Activated gamma-delta T cell (primary cell): ENCODE measurements around the gene TULP1.

ENCODE experiments used
- DNase-seq: peaks from one replicate; lab custom pipeline; 2025; lab: John Stamatoyannopoulos, UW

TULP1 gene

GRCh38 chr6:35483893-35484645 lies 28.6 kb downstream of the TULP1 start:
- no peak for DNase-seq

- no peak for DNase-seq
Observed at GRCh38 chr6:35483490-35483889, 29.2 kb downstream of the TULP1 start.

- DNase-seq, result no peak
Observed at GRCh38 chr6:35483062-35483461, 29.6 kb downstream of the TULP1 start.

DNA sequence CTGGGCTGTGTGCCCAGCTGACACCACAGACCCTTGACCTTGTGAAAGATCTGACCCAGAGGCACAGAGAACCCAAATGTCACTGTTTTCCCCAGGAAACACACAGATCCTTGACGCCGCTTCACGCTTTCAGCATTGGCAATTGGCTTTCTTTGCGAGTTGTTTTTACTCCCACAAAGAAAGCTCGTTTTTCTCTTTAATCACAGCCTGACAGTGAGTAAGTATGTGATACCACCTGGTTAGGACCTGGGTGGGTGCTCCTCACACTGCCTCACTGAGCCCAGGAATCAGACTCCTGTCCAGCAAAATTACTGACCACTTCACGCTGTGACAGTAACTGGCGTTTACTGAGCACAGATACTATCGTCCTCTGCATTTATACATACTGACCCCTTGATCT lies 31.5 kb downstream of the TULP1 start:
- DNase-seq, result no peak

DNA sequence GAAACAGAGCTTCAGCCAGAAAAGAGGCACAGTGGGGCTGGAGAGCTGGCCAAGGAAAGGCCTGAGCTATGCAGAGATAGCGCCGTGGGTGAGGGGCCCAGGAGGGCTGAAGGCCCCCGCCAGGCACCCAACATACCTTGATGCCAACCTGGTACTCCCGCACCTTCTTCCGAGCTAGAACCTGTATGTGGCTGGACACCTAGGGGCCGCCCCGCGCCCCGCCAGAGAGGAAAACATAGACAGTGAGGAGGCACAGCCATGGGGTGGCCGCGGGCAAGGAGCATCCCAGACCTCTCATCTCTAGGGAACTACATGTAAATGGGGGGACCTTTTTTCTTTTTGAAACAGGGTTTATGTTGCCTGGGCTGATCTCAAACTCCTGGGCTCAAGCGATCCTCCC lies 32.5 kb downstream of the TULP1 start:
- no peak for DNase-seq

DNA sequence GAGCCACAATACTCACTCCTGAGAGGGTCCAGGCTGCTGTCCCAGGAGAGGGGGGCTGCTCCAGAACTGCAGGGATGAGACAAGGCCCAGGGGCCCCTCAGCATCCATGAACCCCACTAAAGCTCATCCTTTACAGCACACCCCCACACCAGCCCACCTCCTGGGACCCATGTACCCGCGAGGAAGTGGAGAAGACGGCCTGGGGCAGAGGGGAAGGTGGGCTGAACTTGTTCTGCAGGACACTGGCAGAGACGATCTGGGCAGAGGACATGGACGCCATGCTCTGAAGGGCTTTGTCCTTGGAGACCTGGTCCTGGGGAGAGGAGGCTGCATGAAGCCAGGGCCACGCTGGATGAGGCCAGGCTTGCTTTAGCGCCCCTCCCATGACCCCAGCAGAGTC lies 34.4 kb downstream of the TULP1 start:
- no peak for DNase-seq

GRCh38 chr6:35477551-35478179 lies 35.0 kb downstream of the TULP1 start:
- DNase-seq, result no peak

GRCh38 chr6:35477028-35477427 lies 35.7 kb downstream of the TULP1 start:
- no peak for DNase-seq

- DNase-seq, result no peak
Observed at GRCh38 chr6:35476004-35476403, 36.7 kb downstream of the TULP1 start.

GRCh38 chr6:35475573-35475972 lies 37.1 kb downstream of the TULP1 start:
- DNase-seq, result no peak

DNA sequence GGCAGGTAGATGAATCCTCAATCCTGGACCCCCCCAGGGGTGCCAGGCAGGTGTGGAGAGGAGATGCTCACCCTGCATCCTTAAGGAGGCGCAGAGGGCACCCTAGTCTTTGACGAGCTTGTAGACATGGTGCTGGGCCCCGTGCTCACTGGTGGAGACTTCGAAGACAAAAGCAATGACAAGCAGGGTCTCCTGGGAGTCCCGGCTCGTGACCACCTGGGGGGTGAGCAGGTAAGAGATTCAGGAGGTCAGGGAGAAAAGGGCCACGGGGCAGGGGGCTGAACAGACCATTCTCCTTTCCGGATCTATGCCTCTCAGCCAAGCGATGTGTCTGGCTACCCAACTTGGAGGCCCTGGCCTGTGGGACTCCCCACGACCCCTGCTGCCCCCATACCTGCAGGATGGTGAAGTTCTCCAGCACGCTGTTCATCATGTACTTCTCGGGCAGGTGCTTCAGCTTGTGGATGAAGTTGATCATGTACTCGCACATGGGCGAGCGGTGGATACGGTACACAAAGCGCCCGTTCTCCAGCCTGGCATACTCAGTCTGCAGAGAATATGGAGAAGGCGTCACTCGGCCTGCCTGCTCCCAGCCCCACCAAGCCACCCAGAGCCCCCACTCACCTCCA lies 37.6 kb downstream of the TULP1 start:
- no peak for DNase-seq

DNA sequence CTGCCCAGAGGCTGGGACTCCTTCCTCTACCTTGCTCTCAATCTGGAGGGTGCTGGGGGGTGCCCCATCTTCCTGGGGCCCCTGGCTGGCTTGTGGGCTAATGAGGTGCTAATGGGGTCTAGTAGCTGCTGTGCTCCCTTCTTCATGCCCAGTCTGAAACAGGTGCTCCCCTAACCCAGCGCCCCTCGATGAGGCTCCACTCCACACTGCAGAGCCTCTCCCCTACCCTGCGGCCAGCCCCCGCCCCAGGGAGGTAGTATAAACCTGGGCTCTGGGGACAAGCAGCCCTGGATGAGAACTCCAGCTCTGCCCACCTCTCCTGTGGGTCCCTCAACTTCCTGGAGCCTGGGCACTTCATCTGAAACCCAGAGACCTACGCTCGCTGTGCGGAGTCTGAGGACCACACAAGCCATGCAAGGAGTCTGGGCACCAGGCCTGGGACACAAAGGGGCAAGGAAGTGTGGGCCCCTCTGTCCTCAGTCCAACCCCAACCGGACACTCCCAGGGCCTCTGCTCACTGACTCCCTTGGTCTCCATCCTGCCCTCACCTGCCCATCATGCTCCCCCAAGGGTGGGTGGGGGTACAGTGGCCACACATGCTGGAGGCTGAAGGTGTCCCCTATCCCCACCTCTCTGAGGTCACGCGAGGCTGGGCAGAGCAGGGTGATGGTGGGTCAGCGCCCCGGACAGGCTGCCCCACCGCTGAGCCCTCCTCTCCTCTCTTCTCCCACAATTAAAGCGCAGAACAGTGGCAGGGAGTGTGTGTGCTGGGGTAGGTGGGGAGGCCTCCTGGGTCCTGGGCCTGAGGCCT lies 38.4 kb downstream of the TULP1 start:
- DNase-seq, result no peak

GRCh38 chr6:35473850-35474130 lies 38.9 kb downstream of the TULP1 start:
- DNase-seq, result no peak

DNA sequence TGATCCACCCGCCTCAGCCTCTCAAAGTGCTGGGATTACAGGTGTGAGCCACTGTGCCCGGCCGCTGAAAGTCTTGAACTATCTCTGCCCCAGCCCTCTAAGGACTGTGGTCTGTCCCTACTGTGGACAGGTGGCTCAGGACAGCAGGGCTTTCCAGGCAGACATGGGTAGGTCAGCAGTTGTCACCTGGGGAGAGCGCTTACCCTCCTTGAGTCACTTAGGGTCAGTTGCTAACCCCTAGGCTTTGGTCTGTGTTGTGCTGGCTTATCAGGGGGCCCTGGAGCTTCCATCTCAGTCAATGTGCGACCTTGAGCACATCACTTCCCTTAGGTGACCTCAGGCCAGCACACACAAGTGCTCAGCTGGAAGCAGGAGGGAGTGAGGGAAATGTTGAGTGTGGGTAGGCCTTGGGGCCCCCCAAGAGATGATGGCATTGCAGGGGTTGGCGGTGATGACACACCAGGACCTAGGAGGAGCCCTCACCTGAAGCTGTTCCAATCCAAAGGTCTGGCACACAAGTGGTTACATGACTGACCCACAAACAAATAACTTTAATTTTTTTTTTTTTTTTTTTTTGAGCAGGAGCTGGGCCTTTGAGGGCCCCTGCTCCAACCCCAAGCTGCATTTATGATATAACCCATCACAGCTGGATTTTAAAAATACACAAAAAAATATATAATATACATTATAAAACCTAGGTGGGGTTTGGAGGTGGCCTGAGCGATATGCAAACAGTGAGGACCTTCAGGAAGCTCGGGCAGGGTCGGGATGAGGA lies 39.4 kb downstream of the TULP1 start:
- DNase-seq, result no peak

DNA sequence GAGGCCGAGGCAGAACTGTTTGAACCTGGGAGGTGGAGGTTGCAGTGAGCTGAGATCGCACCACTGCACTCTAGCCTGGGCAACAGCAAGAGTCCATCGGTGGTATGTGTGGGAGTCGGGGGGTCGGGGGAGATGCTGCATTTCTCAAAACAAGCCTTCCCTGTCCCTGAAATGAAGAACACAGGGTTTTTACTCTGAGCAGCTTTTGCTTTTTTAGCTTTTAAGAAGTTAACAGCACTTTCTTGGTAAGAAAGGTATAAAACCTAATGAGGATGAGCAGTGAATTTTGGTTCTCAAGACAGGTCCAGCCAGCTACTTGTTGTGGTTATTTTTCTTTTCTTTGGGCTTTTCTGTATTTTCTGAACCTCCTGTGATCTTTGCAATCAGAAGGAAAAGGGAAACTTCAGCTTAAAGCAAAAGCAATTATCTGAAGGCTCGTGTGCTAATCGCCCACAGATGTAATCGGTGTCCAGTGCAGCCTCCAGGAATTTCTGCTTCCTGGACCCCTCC lies 40.8 kb downstream of the TULP1 start:
- DNase-seq, result no peak

DNA sequence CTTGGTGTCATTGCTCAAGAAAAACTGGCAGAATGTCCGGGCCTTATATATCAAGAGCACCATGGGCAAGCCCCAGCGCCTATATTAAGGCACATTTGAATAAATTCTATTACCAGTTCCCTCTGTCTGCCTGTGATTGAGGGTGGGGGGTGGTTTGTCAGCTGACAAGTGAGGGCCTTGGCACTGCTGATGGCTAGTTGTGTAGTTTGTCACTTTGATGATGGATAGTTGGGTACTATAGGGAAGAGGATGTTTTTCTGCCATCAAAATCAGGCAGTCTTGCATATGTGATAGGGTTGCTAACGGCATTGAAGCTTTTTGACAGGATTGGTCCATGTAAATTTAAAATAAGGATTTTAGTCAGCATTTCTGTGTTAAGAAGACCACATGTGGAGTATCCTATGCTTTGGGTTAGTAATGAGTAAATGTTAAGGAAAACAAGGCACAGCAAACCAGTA lies 42.0 kb downstream of the TULP1 start:
- no peak for DNase-seq

DNA sequence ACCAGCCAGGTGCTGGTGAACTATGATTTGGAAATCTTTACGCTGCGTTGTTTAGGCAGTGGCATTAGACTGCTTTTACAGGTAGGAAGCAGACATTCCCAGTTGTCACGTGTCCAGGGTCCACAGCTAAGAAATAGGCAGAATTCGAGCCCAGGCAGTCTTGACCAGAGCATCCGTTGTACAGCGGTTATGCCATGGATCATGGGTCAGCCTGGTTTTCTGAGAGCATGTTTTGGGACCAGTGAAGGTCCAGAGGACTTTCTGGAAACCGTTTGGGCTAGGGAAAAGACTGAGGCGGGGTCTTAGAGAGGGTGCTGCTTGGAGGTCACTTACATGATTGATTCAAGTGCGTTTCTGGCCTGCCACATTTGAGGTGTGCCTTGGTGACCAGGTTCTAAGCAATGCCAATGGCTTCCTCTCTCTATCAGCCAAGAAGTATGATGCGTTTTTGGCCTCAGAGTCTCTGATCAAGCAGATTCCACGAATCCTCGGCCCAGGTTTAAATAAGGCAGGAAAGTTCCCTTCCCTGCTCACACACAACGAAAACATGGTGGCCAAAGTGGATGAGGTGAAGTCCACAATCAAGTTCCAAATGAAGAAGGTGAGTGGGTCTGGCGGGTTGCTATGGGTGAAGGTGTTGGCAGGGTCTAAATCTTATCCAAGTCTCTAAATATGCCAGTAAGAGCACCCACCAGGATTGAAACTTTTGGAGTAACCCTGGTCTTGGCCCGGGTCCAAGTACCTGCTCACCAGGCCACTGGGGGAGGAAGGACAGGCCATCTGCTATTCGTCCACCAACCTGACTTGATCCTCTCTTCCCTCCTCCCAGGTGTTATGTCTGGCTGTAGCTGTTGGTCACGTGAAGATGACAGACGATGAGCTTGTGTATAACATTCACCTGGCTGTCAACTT lies 42.7 kb downstream of the TULP1 start:
- DNase-seq, result no peak

DNA sequence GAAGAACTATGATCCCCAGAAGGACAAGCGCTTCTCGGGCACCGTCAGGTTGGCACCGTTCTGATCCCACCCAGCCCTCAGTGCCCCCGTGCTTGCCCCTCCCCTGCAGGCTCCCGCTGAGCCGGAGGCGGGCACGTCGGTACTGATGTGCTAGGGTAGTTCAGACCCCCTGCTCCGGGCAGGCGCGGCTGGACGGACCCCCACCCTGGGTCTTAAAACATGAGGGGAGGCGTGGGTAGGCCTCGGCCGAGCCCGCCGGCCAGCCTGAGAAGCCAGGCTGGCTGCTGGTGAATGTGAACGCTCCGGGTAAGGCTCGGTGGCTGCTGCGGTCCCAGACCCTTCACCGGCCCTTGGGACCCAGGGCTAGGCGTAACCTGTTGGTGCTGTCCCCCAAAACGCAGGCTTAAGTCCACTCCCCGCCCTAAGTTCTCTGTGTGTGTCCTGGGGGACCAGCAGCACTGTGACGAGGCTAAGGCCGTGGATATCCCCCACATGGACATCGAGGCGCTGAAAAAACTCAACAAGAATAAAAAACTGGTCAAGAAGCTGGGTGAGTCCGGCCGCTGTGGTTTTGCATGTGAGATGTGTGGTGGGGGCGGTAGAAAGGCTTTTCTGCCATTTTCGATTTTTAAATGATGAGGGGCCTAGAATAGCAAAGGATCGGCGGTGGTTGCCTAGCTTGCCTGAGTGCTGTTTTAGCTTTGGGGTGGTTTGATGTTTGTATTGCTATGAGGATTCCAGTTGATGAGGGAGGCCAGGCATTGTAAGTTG lies 43.5 kb downstream of the TULP1 start:
- no peak for DNase-seq

DNA sequence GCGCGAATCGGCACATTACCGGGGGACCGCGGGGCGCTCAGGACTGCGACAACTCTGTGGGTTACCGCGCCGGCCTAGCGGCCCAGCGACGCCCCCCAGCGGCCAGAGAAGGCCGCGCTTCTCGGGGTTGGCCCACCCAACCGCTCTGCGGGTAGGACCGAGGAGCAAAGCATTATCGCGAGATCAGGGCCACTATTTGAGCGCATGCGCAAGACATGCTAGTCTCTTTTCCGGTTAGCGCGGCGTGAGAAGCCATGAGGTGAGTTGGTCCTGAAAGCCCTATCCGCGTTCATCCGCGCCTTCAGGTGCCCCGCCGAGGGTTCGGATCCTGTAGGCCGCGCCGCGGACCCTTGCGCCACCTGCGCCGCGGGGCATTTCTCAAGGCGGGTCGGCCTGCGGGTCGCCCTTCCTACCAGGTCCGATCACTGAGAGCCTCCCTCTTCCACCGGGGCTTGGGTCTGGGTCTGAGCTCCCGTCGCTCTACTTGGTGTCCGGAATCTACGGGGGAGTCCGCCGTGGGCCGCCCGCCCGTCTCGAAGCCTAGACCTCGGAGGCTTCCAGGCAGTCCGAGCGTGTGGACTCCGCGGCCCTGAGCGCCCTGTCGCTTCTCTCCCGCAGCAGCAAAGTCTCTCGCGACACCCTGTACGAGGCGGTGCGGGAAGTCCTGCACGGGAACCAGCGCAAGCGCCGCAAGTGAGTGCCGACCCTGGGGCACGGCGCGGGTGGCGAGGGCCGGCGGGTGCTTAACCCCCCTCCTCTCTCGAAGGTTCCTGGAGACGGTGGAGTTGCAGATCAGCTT lies 44.3 kb downstream of the TULP1 start, which contains the start of gene RPL10A:
RPL10A (plus strand) TSS at position 221 of the 799 bp plus-strand sequence; CDS start at position 255, 34 bp downstream.
- peak; percentile 82 for DNase-seq
